GM13976 (cell line): ENCODE data around the gene SPOCK1.
"Not testable (repeated sequence)": the region's sequence is repeated elsewhere in the genome, so short reads cannot be mapped to it uniquely, and the experiment has no call there.

Experiments used
- DNase-seq: peaks from one replicate; pipeline ENCODE4 v3.0.0; 2012; ENCODE audit warnings: low spot score
- in situ Hi-C: fragments of 300-500 bp; cut with MboI; formaldehyde crosslinking; loops from one replicate; pipeline ENCODE4 v1.12.0; 2022; ENCODE audit warnings: low sequenced_read_pairs, mixed read lengths, inconsistent platforms; ENCODE audit not compliant: unreplicated experiment
- TF ChIP-seq, protein P1 (sequence below): IDR thresholded peaks from 2 replicates; pipeline ENCODE4 v1.5.1; 2012; ENCODE audit warnings: borderline replicate concordance, mild to moderate bottlenecking; ENCODE audit not compliant: insufficient read depth; ENCODE audit errors: extremely low read depth, missing control alignments, control extremely low read depth

Gene SPOCK1

DNA sequence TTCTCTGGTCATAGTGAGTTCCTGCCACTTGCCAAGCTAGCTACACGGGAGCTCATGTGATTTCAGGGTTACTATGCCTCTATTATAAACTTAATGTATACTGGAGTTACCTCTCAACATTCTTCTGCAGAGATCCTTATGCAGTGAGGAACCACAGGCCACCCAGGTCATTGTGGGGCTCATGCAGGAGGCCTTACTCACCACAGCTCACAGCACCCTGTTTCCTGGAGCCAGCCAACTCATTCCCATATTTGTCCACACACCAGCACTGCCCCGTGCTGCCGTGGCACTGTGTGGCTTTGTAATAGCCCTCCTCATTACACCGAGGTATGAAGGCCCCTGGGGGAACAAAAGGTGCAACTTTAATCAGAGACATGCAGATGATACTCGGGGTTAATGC is 520.0 kb downstream of the SPOCK1 start:
- TF ChIP-seq, protein P1, sequence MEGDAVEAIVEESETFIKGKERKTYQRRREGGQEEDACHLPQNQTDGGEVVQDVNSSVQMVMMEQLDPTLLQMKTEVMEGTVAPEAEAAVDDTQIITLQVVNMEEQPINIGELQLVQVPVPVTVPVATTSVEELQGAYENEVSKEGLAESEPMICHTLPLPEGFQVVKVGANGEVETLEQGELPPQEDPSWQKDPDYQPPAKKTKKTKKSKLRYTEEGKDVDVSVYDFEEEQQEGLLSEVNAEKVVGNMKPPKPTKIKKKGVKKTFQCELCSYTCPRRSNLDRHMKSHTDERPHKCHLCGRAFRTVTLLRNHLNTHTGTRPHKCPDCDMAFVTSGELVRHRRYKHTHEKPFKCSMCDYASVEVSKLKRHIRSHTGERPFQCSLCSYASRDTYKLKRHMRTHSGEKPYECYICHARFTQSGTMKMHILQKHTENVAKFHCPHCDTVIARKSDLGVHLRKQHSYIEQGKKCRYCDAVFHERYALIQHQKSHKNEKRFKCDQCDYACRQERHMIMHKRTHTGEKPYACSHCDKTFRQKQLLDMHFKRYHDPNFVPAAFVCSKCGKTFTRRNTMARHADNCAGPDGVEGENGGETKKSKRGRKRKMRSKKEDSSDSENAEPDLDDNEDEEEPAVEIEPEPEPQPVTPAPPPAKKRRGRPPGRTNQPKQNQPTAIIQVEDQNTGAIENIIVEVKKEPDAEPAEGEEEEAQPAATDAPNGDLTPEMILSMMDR: no peak
- in situ Hi-C loops: no loop called here
- DNase-seq: no peak

DNA sequence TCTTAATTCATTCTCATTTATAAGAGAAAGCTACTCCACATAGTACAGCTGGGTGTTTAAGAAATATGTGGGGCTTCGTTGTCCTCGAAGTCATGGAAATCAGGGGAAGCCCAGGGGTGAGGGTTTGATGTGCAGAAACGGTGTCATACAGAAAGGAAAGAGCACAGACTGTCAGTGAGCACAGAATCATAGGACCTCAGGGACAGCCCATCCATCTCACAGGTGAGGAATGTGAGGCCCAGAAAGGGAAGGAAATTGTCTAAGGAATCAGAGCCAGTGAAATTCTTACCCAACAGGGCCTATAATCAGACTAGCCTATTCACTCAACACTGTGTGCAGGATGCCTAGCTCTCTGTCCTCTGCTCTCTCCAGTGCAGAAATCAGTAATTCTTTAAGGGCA is 535.6 kb downstream of the SPOCK1 start:
- in situ Hi-C loops: no loop called here
- DNase-seq: no peak
- TF ChIP-seq, protein P1: no peak

GRCh38 chr5:136957428-136957827 is 541.7 kb downstream of the SPOCK1 start:
- in situ Hi-C loops: no loop called here
- TF ChIP-seq, protein P1: no peak
- DNase-seq: no peak

- in situ Hi-C loops, DNase-seq: not testable (repeated sequence)
Observed at GRCh38 chr5:136954142-136954541, 545.0 kb downstream of the SPOCK1 start.

GRCh38 chr5:136953346-136954069 is 545.6 kb downstream of the SPOCK1 start:
- DNase-seq, in situ Hi-C loops: not testable (repeated sequence)

DNA sequence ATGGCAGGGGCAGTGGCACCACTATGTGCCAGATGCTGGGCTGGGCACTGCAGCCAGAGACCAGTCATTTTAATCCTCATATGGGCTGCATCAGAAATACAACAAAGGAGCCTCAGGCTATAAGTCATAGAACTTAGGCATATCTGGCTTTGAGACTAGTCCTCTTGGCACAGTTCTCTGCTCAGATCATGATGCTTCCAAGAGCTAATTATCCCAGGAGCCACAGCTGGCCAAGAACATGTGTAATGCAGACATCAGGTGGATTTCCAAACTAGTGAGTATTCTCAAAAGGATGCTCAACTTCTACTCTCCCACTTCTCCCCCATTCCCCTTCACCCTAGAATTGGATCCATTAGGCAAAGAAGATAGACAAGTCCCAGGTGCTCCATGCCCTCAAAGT is 571.6 kb downstream of the SPOCK1 start:
- in situ Hi-C loops: no loop called here
- TF ChIP-seq, protein P1: no peak

GRCh38 chr5:136926073-136926472 is 573.1 kb downstream of the SPOCK1 start:
- TF ChIP-seq, protein P1: no peak
- DNase-seq: no peak
- in situ Hi-C loops: no loop called here

More for the DNA sequence above, 571.6 kb downstream of the SPOCK1 start:
- DNase-seq: no peak
